Spleen (tissue), 11 donors: ENCODE measurements around the gene ZNF93. TPM values are rescaled to one million over a fixed set of nuclear protein-coding genes. Genes with fewer than 3 reads are reported as not detected.
"Not testable (repeated sequence)": the region's sequence is repeated elsewhere in the genome, so short reads cannot be mapped to it uniquely, and the experiment has no call there.

Source experiments
- DNase-seq: peaks from one replicate; pipeline ENCODE4 v3.0.0-alpha.2; 2020
- H3K27ac ChIP-seq, 8 donors: fragments of 200-600 bp; sonication (generic) in 7 of 8; 1 replicate in 4 of 8; 2 replicates in 4 of 8; pipeline versions ENCODE4 v1.5.0 to v1.8.0; 2016 to 2021; ENCODE audit warnings: inconsistent platforms in 4 of 8, mild to moderate bottlenecking in 4 of 8, moderate library complexity in 1 of 8
- H3K27me3 ChIP-seq, 7 donors: fragments of 200-600 bp; sonication (generic) in 6 of 7; replicated peaks in 1 of 7; 1 replicate in 4 of 7; 2 replicates in 3 of 7; pipeline versions ENCODE4 v1.5.0 to v1.8.0; 2016 to 2021; ENCODE audit warnings: inconsistent platforms in 3 of 7, mild to moderate bottlenecking in 1 of 7
- H3K36me3 ChIP-seq, 6 donors: fragments of 200-600 bp; sonication (generic) in 5 of 6; 1 replicate in 4 of 6; 2 replicates in 2 of 6; pipeline versions ENCODE4 v1.5.0 to v1.8.0; 2016 to 2021; ENCODE audit warnings: inconsistent platforms in 2 of 6
- H3K4me1 ChIP-seq, 6 donors: fragments of 200-600 bp; sonication (generic) in 5 of 6; 1 replicate in 3 of 6; 2 replicates in 3 of 6; pipeline versions ENCODE4 v1.5.0 to v1.8.0; 2016 to 2021; ENCODE audit warnings: inconsistent platforms in 3 of 6
- H3K4me3 ChIP-seq, 8 donors: fragments of 200-600 bp; sonication (generic) in 7 of 8; 1 replicate in 4 of 8; 2 replicates in 4 of 8; pipeline versions ENCODE4 v1.5.0 to v1.8.0; 2016 to 2021; ENCODE audit warnings: inconsistent platforms in 4 of 8, mild to moderate bottlenecking in 4 of 8, moderate library complexity in 2 of 8
- H3K9me3 ChIP-seq, 8 donors: fragments of 200-600 bp; sonication (generic) in 7 of 8; 1 replicate in 4 of 8; 2 replicates in 4 of 8; pipeline versions ENCODE4 v1.5.0 to v1.8.0; 2016 to 2021; ENCODE audit warnings: inconsistent platforms in 4 of 8
- POLR2A ChIP-seq, 3 donors: fragments of 450-650 bp; IDR thresholded peaks; one replicate each; pipeline ENCODE4 v1.5.1; 2017; ENCODE audit warnings: antibody characterized with exemption in 3 of 3, mild to moderate bottlenecking in 1 of 3
- POLR2AphosphoS5 ChIP-seq, 3 donors: sonication (generic); formaldehyde crosslinking; IDR thresholded peaks; one replicate each; pipeline ENCODE4 v1.5.1; 2017; ENCODE audit warnings: antibody characterized with exemption in 3 of 3
- WGBS, 5 donors: extraction: QIAGEN DNeasy Blood & Tissue Kit in 3 of 5; methylation state at CpG; one replicate each; pipeline versions ENCODE4 v1.1.5 to v1.1.7; 2013 to 2018; 5-methylcytosine and 5-hydroxymethylcytosine counted together
- intact Hi-C: fragments of 100-400 bp; cut with DNase I; formaldehyde crosslinking; loops from one replicate; pipeline ENCODE4 v1.15.0; 2023; ENCODE audit warnings: low total_unique reads
- polyA plus RNA-seq, 3 donors: library from polyadenylated mRNA; stranded (reverse); fragments of 200-250 nt; gene quantifications; one replicate each; pipeline ENCODE4 v1.2.1, GENCODE V29; 2013
- total RNA-seq, 7 donors: library from RNA; depleted of rRNA in 3 of 7; stranded (reverse); fragments of >200 nt in 3 of 7; fragmentation: NEBNext Ultra II Directional in 4 of 7; extraction: Animal tissue kit (Norgen Biotek cat#: 25700) in 4 of 7; gene quantifications; one replicate each; pipeline versions ENCODE4 v1.1.0 to v1.2.1, GENCODE V29; 2016 to 2021
- TF ChIP-seq, protein P1 (sequence below), 11 experiments: fragments of 200-600 bp in 7 of 11; fragments of 450-650 bp in 4 of 11; sonication (generic) in 4 of 11; IDR thresholded peaks in 8 of 11; conservative IDR thresholded peaks in 3 of 11; 1 replicate in 7 of 11; 2 replicates in 4 of 11; pipeline versions ENCODE4 v1.4.0 to v1.8.0; 2016 to 2021; ENCODE audit warnings: antibody characterized with exemption in 11 of 11, inconsistent platforms in 4 of 11, mild to moderate bottlenecking in 1 of 11
- donor health status: healthy with polysubstance abuse.
- donor health status: DM: no; HTN: no; CAD: no; lungs with moderate emphysema.
- donor health status: DM: no; HTN: no; CAD: no.
- donor health status: Bipolar disorder and iron deficiency.
- donor health status: healthy.
- donor health status: DM: no; HTN: no; CAD: no.
- donor health status: DM: yes; HTN: yes; CAD: no.

ZNF93 gene
- total and polyA plus RNA-seq, 10 donors, result 2.3 to 21.7 (median 5.5) TPM

GRCh38 chr19:19865750-19866610 is 34.8 kb upstream of the ZNF93 start, which contains the start of gene ZNF253:
ZNF253 (plus strand) TSS chr19:19865882; CDS start chr19:19865997, 115 bp downstream.
- peaks cover 0 to 53% (median 13%) of the 10 kb centered on the region in 8 donors for H3K9me3 ChIP-seq
- TF ChIP-seq, protein P1, sequence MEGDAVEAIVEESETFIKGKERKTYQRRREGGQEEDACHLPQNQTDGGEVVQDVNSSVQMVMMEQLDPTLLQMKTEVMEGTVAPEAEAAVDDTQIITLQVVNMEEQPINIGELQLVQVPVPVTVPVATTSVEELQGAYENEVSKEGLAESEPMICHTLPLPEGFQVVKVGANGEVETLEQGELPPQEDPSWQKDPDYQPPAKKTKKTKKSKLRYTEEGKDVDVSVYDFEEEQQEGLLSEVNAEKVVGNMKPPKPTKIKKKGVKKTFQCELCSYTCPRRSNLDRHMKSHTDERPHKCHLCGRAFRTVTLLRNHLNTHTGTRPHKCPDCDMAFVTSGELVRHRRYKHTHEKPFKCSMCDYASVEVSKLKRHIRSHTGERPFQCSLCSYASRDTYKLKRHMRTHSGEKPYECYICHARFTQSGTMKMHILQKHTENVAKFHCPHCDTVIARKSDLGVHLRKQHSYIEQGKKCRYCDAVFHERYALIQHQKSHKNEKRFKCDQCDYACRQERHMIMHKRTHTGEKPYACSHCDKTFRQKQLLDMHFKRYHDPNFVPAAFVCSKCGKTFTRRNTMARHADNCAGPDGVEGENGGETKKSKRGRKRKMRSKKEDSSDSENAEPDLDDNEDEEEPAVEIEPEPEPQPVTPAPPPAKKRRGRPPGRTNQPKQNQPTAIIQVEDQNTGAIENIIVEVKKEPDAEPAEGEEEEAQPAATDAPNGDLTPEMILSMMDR (IDR thresholded peaks at IDR 0.05 in 8 of 11, conservative IDR thresholded peaks at IDR 0.05 in 3 of 11), result no peak
- TF ChIP-seq POLR2A (IDR thresholded peaks at IDR 0.05), result peak; percentile 49 to 96 (median 87)
- TF ChIP-seq POLR2AphosphoS5 (IDR thresholded peaks at IDR 0.05), result peak; percentile 84 to 97 (median 96)
- DNase-seq, result peak; percentile 96
- H3K4me3 ChIP-seq, result peak within 1 kb of the TSS; percentile 78 to 94 (median 82)
- intact Hi-C loops, result no loop called here
- peaks cover 0 to 1% (median 0%) of the 10 kb centered on the region in 7 donors for H3K27me3 ChIP-seq
- H3K36me3 ChIP-seq, result peaks cover 0 to 5% (median 0%) of the 10 kb centered on the region in 6 donors
- peak within 1 kb of the TSS; percentile 87 to 99 (median 95) for H3K27ac ChIP-seq
- WGBS, 5 donors, result 0 to 1% (median 0%) methylated on average over 38 to 43 of the region's 43 CpGs
- H3K4me1 ChIP-seq, result peaks cover 7 to 51% (median 28%) of the 10 kb centered on the region in 6 donors

GRCh38 chr19:19866611-19867248 is 34.0 kb upstream of the ZNF93 start:
- Histone ChIP-seq H3K9me3 (peaks cover 0 to 54% (median 17%) of the 10 kb centered on the region in 8 donors), H3K27me3 (no peaks in the 10 kb centered on the region), H3K36me3 (peaks cover 0 to 13% (median 0%) of the 10 kb centered on the region in 6 donors), H3K4me1 (peaks cover 14 to 59% (median 35%) of the 10 kb centered on the region in 6 donors), H3K4me3 (peak overlapping the region; percentile 78 to 94 (median 82)), H3K27ac (peak overlapping the region; percentile 87 to 99 (median 95))
- TF ChIP-seq POLR2A (IDR thresholded peaks at IDR 0.05) (no peak), POLR2AphosphoS5 (IDR thresholded peaks at IDR 0.05) (peak in 1 of 3 donors; percentile 35)
- WGBS, 5 donors, result 2 to 19% (median 7%) methylated on average over 23 of the region's 23 CpGs
- DNase-seq, result peak; percentile 78
- intact Hi-C loops, result no loop called here

- DNase-seq, H3K4me3 ChIP-seq, intact Hi-C loops, H3K27ac ChIP-seq, H3K27me3 ChIP-seq: not testable (repeated sequence)
- peaks cover 0 to 44% (median 7%) of the 10 kb centered on the region in 6 donors for H3K36me3 ChIP-seq
- H3K9me3 ChIP-seq, result peaks cover 0 to 62% (median 41%) of the 10 kb centered on the region in 8 donors
- peaks cover 14 to 62% (median 37%) of the 10 kb centered on the region in 6 donors for H3K4me1 ChIP-seq
- WGBS, 5 donors, result 84 to 99% (median 94%) methylated on average over 5 of the region's 5 CpGs
Observed at GRCh38 chr19:19870086-19870485, 30.7 kb upstream of the ZNF93 start.

DNA sequence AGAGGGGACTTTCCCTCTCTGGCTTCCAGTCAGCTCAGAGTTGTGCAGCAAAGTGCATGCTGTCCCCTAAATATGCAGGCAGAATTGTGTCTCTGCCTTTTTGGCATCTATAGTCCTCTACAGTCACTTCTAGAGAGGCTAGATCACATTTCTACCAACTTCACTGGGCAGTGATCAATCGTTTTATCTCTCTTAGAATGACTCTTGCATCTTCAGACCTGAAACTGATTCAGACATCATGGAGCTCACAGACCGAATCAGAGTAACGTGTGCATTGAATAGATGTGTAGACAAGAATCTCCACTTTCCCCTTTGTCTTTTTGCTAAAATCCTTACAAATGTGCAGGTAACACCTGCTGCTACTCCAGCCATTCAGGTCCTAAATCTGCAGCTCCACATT is 28.8 kb upstream of the ZNF93 start:
- Histone ChIP-seq H3K36me3 (peaks cover 0 to 62% (median 7%) of the 10 kb centered on the region in 6 donors), H3K27ac (no peak overlapping the region), H3K4me1 (peaks cover 14 to 54% (median 35%) of the 10 kb centered on the region in 6 donors), H3K9me3 (peaks cover 0 to 80% (median 54%) of the 10 kb centered on the region in 8 donors), H3K27me3 (no peaks in the 10 kb centered on the region), H3K4me3 (no peak overlapping the region)
- 61 to 81% (median 76%) methylated on average over 3 of the region's 3 CpGs for WGBS, 5 donors
- TF ChIP-seq, protein P1 (IDR thresholded peaks at IDR 0.05 in 8 of 11, conservative IDR thresholded peaks at IDR 0.05 in 3 of 11), result no peak
- TF ChIP-seq POLR2A (IDR thresholded peaks at IDR 0.05) (no peak), POLR2AphosphoS5 (IDR thresholded peaks at IDR 0.05) (no peak)
- no peak for DNase-seq
- intact Hi-C loops, result no loop called here
